Measurements from ENCODE around the gene SEC24C.
"Not testable (repeated sequence)": the region's sequence is repeated elsewhere in the genome, so short reads cannot be mapped to it uniquely, and the experiment has no call there.

- TF ChIP-seq POLR2A (IDR thresholded peaks at IDR 0.05) = not testable (repeated sequence)
- TF ChIP-seq, protein P1, sequence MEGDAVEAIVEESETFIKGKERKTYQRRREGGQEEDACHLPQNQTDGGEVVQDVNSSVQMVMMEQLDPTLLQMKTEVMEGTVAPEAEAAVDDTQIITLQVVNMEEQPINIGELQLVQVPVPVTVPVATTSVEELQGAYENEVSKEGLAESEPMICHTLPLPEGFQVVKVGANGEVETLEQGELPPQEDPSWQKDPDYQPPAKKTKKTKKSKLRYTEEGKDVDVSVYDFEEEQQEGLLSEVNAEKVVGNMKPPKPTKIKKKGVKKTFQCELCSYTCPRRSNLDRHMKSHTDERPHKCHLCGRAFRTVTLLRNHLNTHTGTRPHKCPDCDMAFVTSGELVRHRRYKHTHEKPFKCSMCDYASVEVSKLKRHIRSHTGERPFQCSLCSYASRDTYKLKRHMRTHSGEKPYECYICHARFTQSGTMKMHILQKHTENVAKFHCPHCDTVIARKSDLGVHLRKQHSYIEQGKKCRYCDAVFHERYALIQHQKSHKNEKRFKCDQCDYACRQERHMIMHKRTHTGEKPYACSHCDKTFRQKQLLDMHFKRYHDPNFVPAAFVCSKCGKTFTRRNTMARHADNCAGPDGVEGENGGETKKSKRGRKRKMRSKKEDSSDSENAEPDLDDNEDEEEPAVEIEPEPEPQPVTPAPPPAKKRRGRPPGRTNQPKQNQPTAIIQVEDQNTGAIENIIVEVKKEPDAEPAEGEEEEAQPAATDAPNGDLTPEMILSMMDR (IDR thresholded peaks at IDR 0.05) = not testable (repeated sequence)
Observed at GRCh38 chr10:73708122-73708521, 36.0 kb upstream of the SEC24C start.

Measured in thyroid gland (tissue), 4 donors.